Activated naive CD4-positive, alpha-beta T cell treated with anti-CD3 and anti-CD28 coated beads, Interleukin-2, amount 10 ng/mL, durations not matched to agents 5 hours and 36 hours (primary cell): ENCODE measurements around the gene CTU2. TPM values are rescaled to one million over a fixed set of nuclear protein-coding genes. Genes with fewer than 3 reads are reported as not detected.

ENCODE experiments used
- microRNA-seq: library from miRNA; unstranded; fragments of <30 nt; microRNA quantifications from one replicate; pipeline ENCODE4 v1.2.0, GENCODE V29; 2022; ENCODE audit warnings: borderline microRNAs expressed, borderline replicate concordance
- total RNA-seq, 2 experiments: library from RNA; stranded (reverse); gene quantifications; one replicate each; pipeline ENCODE4 v1.2.3, GENCODE V29; 2021

The CTU2 gene
- 10 to 100 TPM; 20.4 to 23.7 TPM for total RNA-seq

DNA sequence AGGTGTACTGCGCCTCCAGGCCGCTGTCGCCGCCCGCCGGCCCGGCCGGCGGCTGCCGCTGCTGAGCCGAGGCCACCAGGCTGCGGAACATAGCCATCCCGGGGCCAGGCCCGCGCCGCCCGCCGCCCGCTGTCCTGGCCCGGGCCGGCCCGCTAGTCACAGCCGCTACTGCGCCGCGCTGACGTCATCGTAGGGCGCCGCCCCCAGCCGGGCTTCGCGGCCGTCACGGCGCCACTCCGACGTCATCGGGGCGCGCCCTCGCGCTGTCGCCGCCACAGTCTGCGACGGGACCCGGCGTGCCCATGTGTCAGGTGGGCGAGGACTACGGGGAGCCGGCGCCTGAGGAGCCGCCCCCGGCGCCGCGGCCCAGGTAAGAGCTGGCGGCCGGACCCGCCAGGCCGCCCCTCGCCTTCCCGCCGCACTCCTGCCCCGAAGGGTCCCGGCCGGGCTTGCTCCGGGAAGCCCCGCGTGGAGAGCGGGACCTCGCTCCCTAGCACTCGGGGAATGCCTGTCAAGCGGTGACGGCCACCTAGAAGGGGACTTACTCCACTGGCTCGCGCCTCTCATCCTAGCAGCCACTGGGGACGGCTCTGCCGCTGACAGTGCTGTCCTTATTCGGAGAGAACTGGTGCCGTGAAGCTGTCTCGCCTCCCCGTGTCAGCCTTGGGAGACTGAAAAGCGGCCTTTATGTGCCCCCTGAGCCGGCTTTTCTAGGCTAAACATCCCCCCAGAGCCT is at the start of gene CTU2, which contains the start of gene RNF166:
Gene CTU2 (plus strand): TSS at position 275 of the 736 bp plus-strand sequence. CDS start 28 bp downstream, at position 303.
Gene RNF166 (minus strand): TSS at position 180 of the 736 bp plus-strand sequence. CDS start 83 bp downstream, at position 97.

DNA sequence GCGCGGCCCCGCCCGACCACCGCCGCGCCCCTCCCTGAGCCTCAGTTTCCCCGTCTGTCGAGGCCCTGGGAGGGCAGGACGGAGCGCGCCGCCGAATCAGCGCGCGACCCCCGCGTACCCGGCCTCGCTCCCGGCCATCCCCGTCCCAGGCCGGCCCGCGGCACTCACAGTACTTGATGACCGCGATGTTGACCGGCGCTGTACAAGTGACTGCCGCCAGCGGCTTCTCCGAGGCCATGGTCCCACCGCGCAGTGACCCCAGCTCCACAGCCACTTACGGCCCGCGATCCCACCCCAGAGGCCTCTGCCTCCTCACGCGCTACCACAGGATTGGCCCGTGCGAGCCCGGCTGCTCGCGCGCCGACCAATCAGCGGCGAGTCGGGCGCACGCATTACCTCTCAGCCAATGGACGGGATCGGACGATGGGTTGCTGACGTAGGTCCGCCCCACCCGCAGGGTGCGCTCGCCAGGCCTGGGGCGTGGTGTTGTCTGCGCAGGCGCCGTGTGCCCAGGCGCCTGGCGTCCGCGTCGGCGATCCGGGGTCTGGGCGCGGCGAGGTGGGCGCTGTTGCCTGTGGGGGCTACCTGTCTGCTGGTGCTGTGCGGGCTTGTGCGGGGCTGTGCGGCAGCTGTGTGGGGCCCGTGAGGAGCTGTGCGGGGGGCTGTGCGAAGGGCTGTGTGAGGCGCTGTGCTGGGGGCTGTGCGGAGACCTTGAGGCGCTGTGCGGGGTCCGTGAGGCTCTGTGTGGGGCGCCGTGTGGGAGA is 43.3 kb upstream of the CTU2 start, which contains the start of gene MVD:
Gene MVD (minus strand): TSS at position 249 of the 764 bp plus-strand sequence. CDS start 11 bp downstream, at position 238.

DNA sequence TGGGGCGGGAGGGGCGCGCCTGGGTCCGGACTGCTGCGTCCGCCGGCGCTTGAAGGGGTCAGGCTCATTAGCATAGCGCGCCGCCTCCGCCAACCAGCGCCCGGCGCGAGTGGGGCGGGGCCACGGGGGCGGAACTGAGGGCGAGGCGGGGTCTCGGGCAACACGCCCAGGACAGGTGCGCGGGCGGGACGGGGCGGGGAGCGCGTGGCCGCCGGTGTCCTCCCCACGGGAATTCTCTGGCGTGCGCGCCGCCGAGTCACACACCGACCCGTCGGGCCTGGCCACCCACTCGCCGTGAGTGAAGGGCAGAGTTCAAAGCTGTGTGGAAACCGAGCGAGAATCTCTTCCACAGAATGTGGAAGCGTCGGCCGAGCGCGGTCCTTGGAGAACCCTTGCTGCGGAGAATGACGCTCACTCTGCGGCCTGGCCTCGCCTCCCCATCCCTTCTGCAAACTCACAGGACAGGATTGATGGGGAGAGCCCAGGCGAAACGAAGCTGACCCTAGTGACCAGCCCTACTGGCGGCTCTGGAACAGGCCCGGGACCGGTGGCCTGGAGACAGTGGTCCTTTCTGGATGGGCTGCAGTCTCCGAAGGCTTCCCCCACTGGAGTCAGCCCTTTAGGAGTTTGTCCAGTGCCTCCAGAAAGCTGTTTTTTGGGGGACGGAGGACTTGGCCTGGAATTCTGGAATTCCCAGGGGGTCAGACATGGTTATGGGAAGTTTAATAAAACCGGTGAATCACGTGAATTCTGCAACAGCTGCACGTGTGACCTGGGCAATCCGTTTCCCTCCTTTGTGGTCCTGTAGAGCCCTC is 19.7 kb upstream of the CTU2 start, which contains the start of gene SNAI3:
Gene SNAI3 (minus strand): TSS at position 69 of the 815 bp plus-strand sequence. CDS start 101 bp downstream, outside the sequence.

Small RNA genes lying within 50 kb of the gene (microRNA-seq; reads per million reads assigned to microRNA genes)
- not detected for gene MIR4722

Other genes with a start within 250 kb of the CTU2 start
- 10 to 100 TPM; 71.7 to 74.8 TPM for gene ZC3H18, start 136.1 kb upstream of the CTU2 start, total RNA-seq
- under 1 TPM in 1 of 2 experiments, not detected in 1; 0.25 TPM for gene IL17C, start 67.9 kb upstream of the CTU2 start, total RNA-seq
- gene CYBA, start 55.5 kb upstream of the CTU2 start, total RNA-seq = 100 to 1,000 TPM; 543 to 556 TPM
- gene MVD, start 43.4 kb upstream of the CTU2 start, total RNA-seq = 100 to 1,000 TPM; 111 to 114 TPM
- gene SNAI3, start 20.0 kb upstream of the CTU2 start, total RNA-seq = 10 to 100 TPM; 24.8 to 24.9 TPM
- gene RNF166, start 95 bp upstream of the CTU2 start, total RNA-seq = 100 to 1,000 TPM; 182 to 187 TPM
- 100 to 1,000 TPM; 270 to 271 TPM for gene PIEZO1, start 78.7 kb downstream of the CTU2 start, total RNA-seq
- 100 to 1,000 TPM; 104 to 107 TPM for gene CDT1, start 97.3 kb downstream of the CTU2 start, total RNA-seq
- gene APRT, start 105.4 kb downstream of the CTU2 start, total RNA-seq = 100 to 1,000 TPM; 176 TPM
- gene GALNS, start 150.4 kb downstream of the CTU2 start, total RNA-seq = 10 to 100 TPM; 45.6 to 50.2 TPM
- gene TRAPPC2L, start 150.6 kb downstream of the CTU2 start, total RNA-seq = 10 to 100 TPM; 56.6 to 57.7 TPM
- not detected for gene PABPN1L, start 160.2 kb downstream of the CTU2 start, total RNA-seq